Pancreas (tissue), 10 donors: ENCODE results near the gene PHF5A. TPM values are rescaled to one million over a fixed set of nuclear protein-coding genes. Genes with fewer than 3 reads are reported as not detected.

ENCODE experiments used
- ATAC-seq, 4 donors: fragments of 200-7000 bp; cut with Tn5 transposase; one replicate each; pipeline versions ENCODE4 v1.8.0 to v1.9.1; 2020; ENCODE audit warnings: mild to moderate bottlenecking in 4 of 4, moderate library complexity in 4 of 4
- DNase-seq, 6 donors: peaks; one replicate each; pipeline ENCODE4 v3.0.0-alpha.2; 2020
- FAIRE-seq: peaks from 2 replicates; lab custom pipeline; 2012; peaks lifted over from hg19 to GRCh38; lab: Jason Lieb, UNC
- H3K27ac ChIP-seq, 4 donors: fragments of 200-600 bp; sonication (generic); 1 replicate in 3 of 4; 2 replicates in 1 of 4; pipeline versions ENCODE4 v1.5.0 to v1.8.0; 2020
- H3K27me3 ChIP-seq, 4 donors: fragments of 200-600 bp; one replicate each; pipeline ENCODE4 v1.8.0; 2021
- H3K36me3 ChIP-seq, 3 donors: fragments of 200-600 bp; sonication (generic) in 1 of 3; one replicate each; pipeline versions ENCODE4 v1.5.0 to v1.8.0; 2020 to 2021
- H3K4me1 ChIP-seq, 3 donors: fragments of 200-600 bp; one replicate each; pipeline ENCODE4 v1.8.0; 2021
- H3K4me3 ChIP-seq, 4 donors: fragments of 200-600 bp; sonication (generic) in 2 of 4; one replicate each; pipeline versions ENCODE4 v1.5.0 to v1.8.0; 2020 to 2021
- H3K9me3 ChIP-seq, 4 donors: fragments of 200-600 bp; one replicate each; pipeline ENCODE4 v1.8.0; 2021
- WGBS, 2 donors: extraction: QIAGEN DNeasy Blood & Tissue Kit; methylation state at CpG; one replicate each; pipeline ENCODE4 v1.1.7; 2013; 5-methylcytosine and 5-hydroxymethylcytosine counted together
- intact Hi-C, 3 donors: fragments of 100-400 bp; cut with DNase I; formaldehyde crosslinking; loops; one replicate each; pipeline versions ENCODE4 v1.11.1 to v1.14.2; 2022
- polyA plus RNA-seq, 2 donors: library from polyadenylated mRNA; stranded (reverse); fragments of 200-250 nt; gene quantifications; one replicate each; pipeline ENCODE4 v1.2.3, GENCODE V29; 2013
- total RNA-seq, 6 donors: library from RNA; stranded (reverse); fragmentation: NEBNext Ultra II Directional in 4 of 6; extraction: Animal tissue kit (Norgen Biotek cat#: 25700) in 4 of 6; gene quantifications; one replicate each; pipeline versions ENCODE4 v1.2.1 to v1.2.4, GENCODE V29; 2021 to 2023
- TF ChIP-seq, protein P1 (sequence below), 4 donors: fragments of 200-600 bp; sonication (generic) in 3 of 4; IDR thresholded peaks; one replicate each; pipeline versions ENCODE4 v1.5.0 to v1.8.0; 2021; ENCODE audit warnings: antibody characterized with exemption in 4 of 4
- donor health status: healthy with polysubstance abuse.
- donor health status: DM: no; HTN: no; CAD: no; lungs with moderate emphysema.
- donor health status: DM: no; HTN: no; CAD: no.
- donor health status: control.
- donor health status: control.
- donor health status: Bipolar disorder and iron deficiency.
- donor health status: DM: yes; HTN: yes; CAD: no.
- donor health status: DM: no; HTN: no; CAD: no.
- donor health status: DM: no; HTN: no; CAD: no.
- donor health status: DM: yes; HTN: yes; CAD: no.

The PHF5A gene
- total RNA-seq: 10 to 100 TPM in 5 of 6 donors, 1 to 10 TPM in 1; 8.8 to 18.6 (median 16.2) TPM
- polyA plus RNA-seq: 10 to 100 TPM; 22.1 to 29.7 TPM

- TF ChIP-seq, protein P1, sequence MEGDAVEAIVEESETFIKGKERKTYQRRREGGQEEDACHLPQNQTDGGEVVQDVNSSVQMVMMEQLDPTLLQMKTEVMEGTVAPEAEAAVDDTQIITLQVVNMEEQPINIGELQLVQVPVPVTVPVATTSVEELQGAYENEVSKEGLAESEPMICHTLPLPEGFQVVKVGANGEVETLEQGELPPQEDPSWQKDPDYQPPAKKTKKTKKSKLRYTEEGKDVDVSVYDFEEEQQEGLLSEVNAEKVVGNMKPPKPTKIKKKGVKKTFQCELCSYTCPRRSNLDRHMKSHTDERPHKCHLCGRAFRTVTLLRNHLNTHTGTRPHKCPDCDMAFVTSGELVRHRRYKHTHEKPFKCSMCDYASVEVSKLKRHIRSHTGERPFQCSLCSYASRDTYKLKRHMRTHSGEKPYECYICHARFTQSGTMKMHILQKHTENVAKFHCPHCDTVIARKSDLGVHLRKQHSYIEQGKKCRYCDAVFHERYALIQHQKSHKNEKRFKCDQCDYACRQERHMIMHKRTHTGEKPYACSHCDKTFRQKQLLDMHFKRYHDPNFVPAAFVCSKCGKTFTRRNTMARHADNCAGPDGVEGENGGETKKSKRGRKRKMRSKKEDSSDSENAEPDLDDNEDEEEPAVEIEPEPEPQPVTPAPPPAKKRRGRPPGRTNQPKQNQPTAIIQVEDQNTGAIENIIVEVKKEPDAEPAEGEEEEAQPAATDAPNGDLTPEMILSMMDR (IDR thresholded peaks at IDR 0.05): no peak
- 0 to 1% methylated on average over 51 of the region's 51 CpGs for WGBS, 2 donors
- H3K27me3 ChIP-seq: no peaks in the 10 kb centered on the region
- FAIRE-seq: peak; percentile 87
- ATAC-seq: peak; percentile 95 to 99 (median 98)
- intact Hi-C loops: no loop called here
- H3K4me1 ChIP-seq: peaks cover 11 to 37% (median 29%) of the 10 kb centered on the region in 3 donors
- no peaks in the 10 kb centered on the region for H3K9me3 ChIP-seq
- peak; percentile 96 to 98 (median 98) for DNase-seq
- peaks cover 0 to 29% (median 26%) of the 10 kb centered on the region in 3 donors for H3K36me3 ChIP-seq
- peak within 1 kb of the TSS; percentile 77 to 99 (median 86) for H3K27ac ChIP-seq
- H3K4me3 ChIP-seq: peak within 1 kb of the TSS; percentile 78 to 95 (median 88)
Observed at GRCh38 chr22:41468381-41469217, at the start of gene PHF5A, which contains the start of gene ACO2. PHF5A (minus strand) TSS chr22:41468692; CDS start chr22:41468653, 39 bp downstream. ACO2 (plus strand) TSS chr22:41469117; CDS start chr22:41469147, 30 bp downstream.

GRCh38 chr22:41518048-41518347 is 49.5 kb upstream of the PHF5A start:
- no peak for DNase-seq
- intact Hi-C loops: loop anchor here in 1 of 3 donors (5.0 kb wide), 1 partner anchor 116 kb away; no protein-coding TSS in a partner anchor
- Histone ChIP-seq H3K27ac (no peak overlapping the region), H3K4me3 (no peak overlapping the region), H3K4me1 (no peaks in the 10 kb centered on the region), H3K36me3 (peaks cover 0 to 29% (median 0%) of the 10 kb centered on the region in 3 donors), H3K9me3 (no peaks in the 10 kb centered on the region), H3K27me3 (no peaks in the 10 kb centered on the region)
- no peak for FAIRE-seq
- ATAC-seq: no peak
- WGBS, 2 donors: 70 to 74% methylated on average over 7 of the region's 7 CpGs
- TF ChIP-seq, protein P1 (IDR thresholded peaks at IDR 0.05): no peak

DNA sequence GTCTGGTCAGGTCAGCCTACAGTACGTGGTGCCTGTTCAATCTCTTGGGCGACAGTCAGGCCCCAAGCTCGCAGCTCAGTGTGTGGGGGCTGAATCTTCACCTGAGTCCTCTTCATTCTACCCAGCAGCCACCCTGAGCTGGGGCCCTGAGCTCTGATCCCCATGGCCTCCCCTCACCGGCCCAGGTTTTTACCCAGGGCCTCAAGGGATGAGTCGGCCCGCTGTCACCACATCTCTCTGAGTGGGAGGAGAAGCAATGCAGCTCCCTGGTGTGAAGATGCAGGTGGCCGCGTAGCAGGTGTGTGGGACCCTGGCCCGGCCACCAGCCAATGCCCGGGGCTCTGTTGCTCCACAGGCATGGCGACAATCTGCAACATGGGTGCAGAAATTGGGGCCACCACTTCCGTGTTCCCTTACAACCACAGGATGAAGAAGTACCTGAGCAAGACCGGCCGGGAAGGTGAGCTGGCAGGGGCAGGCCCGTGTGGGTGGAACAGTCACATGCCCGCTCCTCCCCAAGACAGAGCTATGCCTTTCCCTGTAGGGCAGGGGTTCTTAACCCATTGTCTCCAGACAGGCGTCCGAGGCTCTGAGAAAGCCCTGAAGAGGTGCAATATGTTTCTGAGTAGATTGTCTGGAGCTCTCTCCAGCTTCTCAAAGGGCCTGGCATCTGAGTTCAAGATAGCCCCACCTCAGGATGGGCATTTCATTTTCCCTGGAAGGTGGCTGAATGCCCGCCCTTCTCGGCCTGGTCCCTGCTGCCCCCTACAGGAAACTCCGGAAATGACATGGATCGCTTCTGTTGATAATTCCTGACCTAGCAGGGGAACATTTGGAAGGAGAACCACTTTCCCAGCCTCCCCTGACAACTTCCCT is 48.9 kb upstream of the PHF5A start:
- Histone ChIP-seq H3K27ac (no peak overlapping the region), H3K36me3 (peaks cover 0 to 34% (median 5%) of the 10 kb centered on the region in 3 donors), H3K4me1 (no peaks in the 10 kb centered on the region), H3K9me3 (no peaks in the 10 kb centered on the region), H3K27me3 (no peaks in the 10 kb centered on the region), H3K4me3 (no peak overlapping the region)
- DNase-seq (peak in 5 of 6 donors; percentile 49 to 88 (median 76)), FAIRE-seq (no peak), ATAC-seq (peak; percentile 54 to 89 (median 83))
- WGBS, 2 donors: 61% methylated on average over 22 of the region's 22 CpGs
- intact Hi-C loops: loop anchor here in 2 of 3 donors (2.0 to 5.0 kb wide), 2 partner anchors 115 kb away; no protein-coding TSS in a partner anchor
- TF ChIP-seq, protein P1 (IDR thresholded peaks at IDR 0.05): peak; percentile 64 to 77 (median 74)

DNA sequence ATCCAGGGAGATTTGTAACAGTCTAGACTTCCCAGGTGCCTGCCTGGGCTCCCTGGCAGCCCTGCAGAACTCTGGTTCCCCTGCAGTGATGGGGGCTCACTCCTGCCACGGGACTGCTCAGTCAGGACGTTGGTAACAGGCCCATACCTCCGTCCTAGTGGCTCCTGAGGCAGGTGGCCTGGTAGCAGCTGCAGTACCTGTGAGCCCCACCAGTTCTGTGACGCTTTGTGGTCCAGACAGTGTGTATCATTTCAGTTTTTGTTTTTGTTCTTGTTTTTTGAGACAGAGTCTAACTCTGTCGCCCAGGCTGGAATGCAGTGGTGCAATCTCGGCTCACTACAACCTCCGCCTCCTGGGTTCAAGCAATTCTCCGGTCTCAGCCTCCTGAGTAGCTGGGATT is 48.0 kb upstream of the PHF5A start:
- Histone ChIP-seq H3K9me3 (no peaks in the 10 kb centered on the region), H3K27me3 (no peaks in the 10 kb centered on the region), H3K36me3 (peaks cover 0 to 36% (median 8%) of the 10 kb centered on the region in 3 donors), H3K27ac (no peak overlapping the region), H3K4me3 (no peak overlapping the region), H3K4me1 (no peaks in the 10 kb centered on the region)
- WGBS, 2 donors: 90 to 96% methylated on average over 8 of the region's 8 CpGs
- TF ChIP-seq, protein P1 (IDR thresholded peaks at IDR 0.05): no peak
- no peak for ATAC-seq
- DNase-seq: no peak
- no peak for FAIRE-seq
- intact Hi-C loops: loop anchor here in 2 of 3 donors (2.0 to 5.0 kb wide), 2 partner anchors 114 kb away; no protein-coding TSS in a partner anchor
